HEK293 (cell line): Measurements from ENCODE around the gene WNT11.

Experiments
- CTCF ChIA-PET: fragments of 350-600 bp; formaldehyde crosslinking; extraction: SDS; loops from one replicate; lab custom pipeline; 2021; ENCODE audit warnings: antibody characterized with exemption; lab: Yijun Ruan, JAX
- POLR2A ChIA-PET: fragments of 300-600 bp; formaldehyde crosslinking; extraction: SDS; loops from one replicate; lab custom pipeline; 2020; ENCODE audit warnings: antibody characterized with exemption, inconsistent platforms; lab: Yijun Ruan, JAX
- H3K27ac ChIP-seq: fragments of 200-500 bp; sonication (Bioruptor generic); 2 replicates; pipeline ENCODE4 v1.5.1; 2014; ENCODE audit warnings: low read depth, low read length, control low read depth, inconsistent platforms; ENCODE audit errors: extremely low read depth
- H3K36me3 ChIP-seq, 2 experiments: fragments of 200-500 bp in 1 of 2; sonication (Bioruptor generic) in 1 of 2; 1 replicate in 1 of 2; 2 replicates in 1 of 2; pipeline ENCODE4 v1.5.1; 2014 to 2017; ENCODE audit warnings: inconsistent platforms in 2 of 2, low read length in 2 of 2; ENCODE audit not compliant: control insufficient read depth in 2 of 2, insufficient read depth in 1 of 2
- H3K4me1 ChIP-seq: fragments of 200-500 bp; sonication (Bioruptor generic); 2 replicates; pipeline ENCODE4 v1.5.1; 2014; ENCODE audit warnings: mild to moderate bottlenecking, low read length, inconsistent platforms; ENCODE audit not compliant: control insufficient read depth, insufficient read depth
- H3K4me3 ChIP-seq: 2 replicates; pipeline ENCODE4 v1.5.1; 2011; ENCODE audit warnings: low read depth, mild to moderate bottlenecking, control low read depth, low read length, moderate library complexity
- H3K9me3 ChIP-seq: fragments of 200-500 bp; sonication (Bioruptor generic); 2 replicates; pipeline ENCODE4 v1.5.1; 2014; ENCODE audit warnings: low read depth, low read length, inconsistent platforms; ENCODE audit not compliant: control insufficient read depth, insufficient read depth
- FEZF1 ChIP-seq: fragments of 450-650 bp; formaldehyde crosslinking; IDR thresholded peaks from 2 replicates; pipeline ENCODE4 v1.5.1; 2016; ENCODE audit warnings: missing biosample characterization, missing genetic modification characterization
- GLI2 ChIP-seq: fragments of 450-650 bp; formaldehyde crosslinking; IDR thresholded peaks from 2 replicates; pipeline ENCODE4; 2017; ENCODE audit warnings: missing biosample characterization, missing genetic modification characterization, low read depth, borderline replicate concordance
- HOXD13 ChIP-seq: sonication (generic); formaldehyde crosslinking; IDR thresholded peaks from 2 replicates; pipeline ENCODE4 v1.8.0; 2022; ENCODE audit warnings: missing genetic modification reagents, borderline replicate concordance
- KLF8 ChIP-seq: fragments of 450-650 bp; formaldehyde crosslinking; IDR thresholded peaks from 2 replicates; pipeline ENCODE4 v1.5.1; 2016; ENCODE audit warnings: missing biosample characterization, missing genetic modification characterization
- MYNN ChIP-seq: fragments of 450-650 bp; formaldehyde crosslinking; IDR thresholded peaks from 2 replicates; pipeline ENCODE4 v1.5.1; 2016; ENCODE audit warnings: missing biosample characterization, missing genetic modification characterization, borderline replicate concordance
- PRDM1 ChIP-seq: fragments of 450-650 bp; formaldehyde crosslinking; IDR thresholded peaks from 2 replicates; pipeline ENCODE4; 2016; ENCODE audit warnings: missing biosample characterization, missing genetic modification characterization
- ZBTB21 ChIP-seq: fragments of 450-650 bp; formaldehyde crosslinking; IDR thresholded peaks from 2 replicates; pipeline ENCODE4 v1.5.1; 2017; ENCODE audit warnings: missing biosample characterization, missing genetic modification characterization
- ZFHX2 ChIP-seq: fragments of 450-650 bp; formaldehyde crosslinking; conservative IDR thresholded peaks from 2 replicates; pipeline ENCODE4 v1.5.1; 2016; ENCODE audit warnings: missing biosample characterization, missing genetic modification characterization
- ZNF132 ChIP-seq: fragments of 450-650 bp; formaldehyde crosslinking; IDR thresholded peaks from 2 replicates; pipeline ENCODE4 v1.5.1; 2017; ENCODE audit warnings: missing biosample characterization, missing genetic modification characterization, borderline replicate concordance
- ZNF146 ChIP-seq: fragments of 450-650 bp; formaldehyde crosslinking; IDR thresholded peaks from 2 replicates; pipeline ENCODE4 v1.5.1; 2016; ENCODE audit warnings: missing biosample characterization, missing genetic modification characterization
- ZNF155 ChIP-seq: fragments of 450-650 bp; formaldehyde crosslinking; IDR thresholded peaks from 2 replicates; pipeline ENCODE4 v1.5.1; 2016; ENCODE audit warnings: missing biosample characterization, missing genetic modification characterization
- ZNF239 ChIP-seq: fragments of 450-650 bp; formaldehyde crosslinking; IDR thresholded peaks from 2 replicates; pipeline ENCODE4 v1.5.1; 2016; ENCODE audit warnings: missing biosample characterization, missing genetic modification characterization
- ZNF311 ChIP-seq: fragments of 450-650 bp; formaldehyde crosslinking; IDR thresholded peaks from 2 replicates; pipeline ENCODE4 v1.5.1; 2017; ENCODE audit warnings: missing biosample characterization, missing genetic modification characterization, borderline replicate concordance
- ZNF433 ChIP-seq: fragments of 450-650 bp; formaldehyde crosslinking; IDR thresholded peaks from 2 replicates; pipeline ENCODE4 v1.5.1; 2016; ENCODE audit warnings: missing biosample characterization, missing genetic modification characterization, low read depth
- ZNF521 ChIP-seq: fragments of 450-650 bp; formaldehyde crosslinking; IDR thresholded peaks from 2 replicates; pipeline ENCODE4 v1.5.1; 2017; ENCODE audit warnings: missing biosample characterization, mild to moderate bottlenecking, missing genetic modification characterization
- ZNF600 ChIP-seq: fragments of 450-650 bp; formaldehyde crosslinking; IDR thresholded peaks from 2 replicates; pipeline ENCODE4 v1.5.1; 2016; ENCODE audit warnings: missing biosample characterization, missing genetic modification characterization
- ZSCAN30 ChIP-seq: fragments of 450-650 bp; IDR thresholded peaks from 2 replicates; pipeline ENCODE4 v1.5.1; 2018; ENCODE audit warnings: missing biosample characterization, mild to moderate bottlenecking, missing genetic modification characterization, moderate library complexity
- TF ChIP-seq, protein P1 (sequence below): fragments of 450-650 bp; formaldehyde crosslinking; IDR thresholded peaks from 2 replicates; pipeline ENCODE4 v1.5.1; 2017; ENCODE audit warnings: missing biosample characterization, missing genetic modification characterization
- TF ChIP-seq, protein P2 (sequence below): fragments of 450-650 bp; formaldehyde crosslinking; IDR thresholded peaks from 2 replicates; pipeline ENCODE4 v1.5.1; 2016; ENCODE audit warnings: missing biosample characterization, missing genetic modification characterization
- TF ChIP-seq, protein P3 (sequence below): fragments of 450-650 bp; formaldehyde crosslinking; IDR thresholded peaks from 2 replicates; pipeline ENCODE4 v1.5.1; 2016; ENCODE audit warnings: missing biosample characterization, missing genetic modification characterization

WNT11 gene

DNA sequence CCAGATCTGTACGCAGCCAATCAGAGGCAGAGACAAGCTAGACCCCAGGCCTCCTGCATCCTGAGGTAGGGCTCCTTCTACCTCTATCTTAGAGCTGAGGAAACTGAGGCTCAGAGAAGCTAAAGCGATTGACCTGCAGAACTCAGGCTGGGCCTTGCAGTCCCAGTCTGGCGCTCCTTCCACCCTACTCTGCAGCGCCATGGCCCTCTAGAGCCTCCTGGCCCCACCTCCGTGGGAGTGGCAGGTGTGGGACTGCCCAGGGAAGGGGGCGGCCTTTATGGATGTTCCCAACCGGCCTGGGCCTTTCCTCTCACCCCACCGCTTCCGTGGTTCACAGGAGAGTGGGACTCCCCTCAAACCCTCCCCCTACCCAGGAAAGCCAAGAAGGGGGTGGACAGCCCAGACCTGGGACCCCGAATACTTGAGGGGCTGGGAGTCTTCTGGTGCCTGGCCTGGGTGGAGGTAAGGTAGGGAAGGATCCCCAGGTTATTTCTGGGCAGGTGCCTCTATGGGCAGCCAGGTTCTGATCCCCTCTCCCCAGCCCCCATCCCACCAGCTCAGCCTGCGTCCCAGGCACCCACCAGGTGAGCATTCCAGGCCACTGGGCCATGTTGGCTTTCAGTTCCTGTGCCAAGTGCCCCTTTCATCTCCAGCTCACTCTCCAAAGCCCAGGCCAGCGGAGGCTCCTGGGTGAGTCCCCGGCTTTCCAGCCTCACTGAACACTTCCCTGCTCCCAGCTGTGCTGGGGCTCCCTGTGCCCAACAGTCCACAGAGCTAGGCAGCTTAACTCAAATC lies 3.0 kb downstream of the WNT11 start:
- no peak for TF ChIP-seq ZSCAN30 (tag by site-specific recombination)
- TF ChIP-seq ZFHX2 (tag by site-specific recombination), result no peak; the same call in 1 of the 2 replicates
- no peak for TF ChIP-seq HOXD13 (CRISPR knock-in tag)
- no peak for TF ChIP-seq ZNF521 (tag by site-specific recombination)
- TF ChIP-seq, protein P1, sequence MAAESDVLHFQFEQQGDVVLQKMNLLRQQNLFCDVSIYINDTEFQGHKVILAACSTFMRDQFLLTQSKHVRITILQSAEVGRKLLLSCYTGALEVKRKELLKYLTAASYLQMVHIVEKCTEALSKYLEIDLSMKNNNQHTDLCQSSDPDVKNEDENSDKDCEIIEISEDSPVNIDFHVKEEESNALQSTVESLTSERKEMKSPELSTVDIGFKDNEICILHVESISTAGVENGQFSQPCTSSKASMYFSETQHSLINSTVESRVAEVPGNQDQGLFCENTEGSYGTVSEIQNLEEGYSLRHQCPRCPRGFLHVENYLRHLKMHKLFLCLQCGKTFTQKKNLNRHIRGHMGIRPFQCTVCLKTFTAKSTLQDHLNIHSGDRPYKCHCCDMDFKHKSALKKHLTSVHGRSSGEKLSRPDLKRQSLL (tag by site-specific recombination), result no peak
- no peak for TF ChIP-seq ZNF239 (tag by site-specific recombination)
- TF ChIP-seq MYNN (tag by site-specific recombination), result no peak
- no peak for TF ChIP-seq ZNF155 (tag by site-specific recombination)
- TF ChIP-seq ZBTB21 (tag by site-specific recombination), result no peak
- TF ChIP-seq, protein P2, sequence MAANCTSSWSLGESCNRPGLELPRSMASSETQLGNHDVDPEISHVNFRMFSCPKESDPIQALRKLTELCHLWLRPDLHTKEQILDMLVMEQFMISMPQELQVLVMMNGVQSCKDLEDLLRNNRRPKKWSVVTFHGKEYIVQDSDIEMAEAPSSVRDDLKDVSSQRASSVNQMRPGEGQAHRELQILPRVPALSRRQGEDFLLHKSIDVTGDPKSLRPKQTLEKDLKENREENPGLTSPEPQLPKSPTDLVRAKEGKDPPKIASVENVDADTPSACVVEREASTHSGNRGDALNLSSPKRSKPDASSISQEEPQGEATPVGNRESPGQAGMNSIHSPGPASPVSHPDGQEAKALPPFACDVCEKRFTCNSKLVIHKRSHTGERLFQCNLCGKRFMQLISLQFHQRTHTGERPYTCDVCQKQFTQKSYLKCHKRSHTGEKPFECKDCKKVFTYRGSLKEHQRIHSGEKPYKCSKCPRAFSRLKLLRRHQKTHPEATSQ (tag by site-specific recombination), result no peak
- no peak for TF ChIP-seq PRDM1
- TF ChIP-seq FEZF1 (tag by site-specific recombination), result no peak
- no peak for TF ChIP-seq ZNF433 (tag by site-specific recombination)
- TF ChIP-seq GLI2 (tag by site-specific recombination), result no peak
- no peak for TF ChIP-seq ZNF146 (tag by site-specific recombination)
- TF ChIP-seq ZNF311 (tag by site-specific recombination), result no peak
- TF ChIP-seq, protein P3, sequence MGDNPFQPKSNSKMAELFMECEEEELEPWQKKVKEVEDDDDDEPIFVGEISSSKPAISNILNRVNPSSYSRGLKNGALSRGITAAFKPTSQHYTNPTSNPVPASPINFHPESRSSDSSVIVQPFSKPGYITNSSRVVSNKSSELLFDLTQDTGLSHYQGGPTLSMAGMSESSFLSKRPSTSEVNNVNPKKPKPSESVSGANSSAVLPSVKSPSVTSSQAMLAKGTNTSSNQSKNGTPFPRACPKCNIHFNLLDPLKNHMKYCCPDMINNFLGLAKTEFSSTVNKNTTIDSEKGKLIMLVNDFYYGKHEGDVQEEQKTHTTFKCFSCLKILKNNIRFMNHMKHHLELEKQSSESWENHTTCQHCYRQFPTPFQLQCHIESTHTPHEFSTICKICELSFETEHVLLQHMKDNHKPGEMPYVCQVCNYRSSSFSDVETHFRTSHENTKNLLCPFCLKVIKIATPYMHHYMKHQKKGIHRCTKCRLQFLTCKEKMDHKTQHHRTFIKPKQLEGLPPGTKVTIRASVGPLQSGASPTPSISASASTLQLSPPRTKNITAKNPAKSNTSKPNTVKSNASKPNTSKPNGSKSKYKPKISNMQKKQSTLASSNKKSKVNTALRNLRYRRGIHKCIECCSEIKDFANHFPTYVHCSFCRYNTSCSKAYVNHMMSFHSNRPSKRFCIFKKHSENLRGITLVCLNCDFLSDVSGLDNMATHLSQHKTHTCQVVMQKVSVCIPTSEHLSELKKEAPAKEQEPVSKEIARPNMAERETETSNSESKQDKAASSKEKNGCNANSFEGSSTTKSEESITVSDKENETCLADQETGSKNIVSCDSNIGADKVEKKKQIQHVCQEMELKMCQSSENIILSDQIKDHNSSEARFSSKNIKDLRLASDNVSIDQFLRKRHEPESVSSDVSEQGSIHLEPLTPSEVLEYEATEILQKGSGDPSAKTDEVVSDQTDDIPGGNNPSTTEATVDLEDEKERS, result no peak
- no peak for TF ChIP-seq ZNF600
- TF ChIP-seq KLF8 (tag by site-specific recombination), result no peak
- TF ChIP-seq ZNF132, result no peak
- ChIA-PET POLR2A (no interaction called here), CTCF (no interaction called here)
- H3K36me3 ChIP-seq, result peaks cover 0 to 6% of the 10 kb centered on the region in 2 experiments; a peak in 1 of 3 replicates
- H3K4me3 ChIP-seq, result no peak overlapping the region
- no peaks in the 10 kb centered on the region for H3K9me3 ChIP-seq
- no peak overlapping the region for H3K27ac ChIP-seq
- no peaks in the 10 kb centered on the region; the same call in 1 of the 2 replicates for H3K4me1 ChIP-seq
